ENCODE measurements around the gene MAP3K2.
"Not testable (repeated sequence)": the region's sequence is repeated elsewhere in the genome, so short reads cannot be mapped to it uniquely, and the experiment has no call there.

The MAP3K2 gene

GRCh38 chr2:127379712-127380355 lies 7.9 kb downstream of the MAP3K2 start:
- no peak for DNase-seq

- DNase-seq, result no peak
Observed at GRCh38 chr2:127378720-127379119, 9.1 kb downstream of the MAP3K2 start.

- no peak for DNase-seq
Observed at GRCh38 chr2:127377262-127377661, 10.5 kb downstream of the MAP3K2 start.

- DNase-seq, result no peak
Observed at GRCh38 chr2:127376257-127376656, 11.5 kb downstream of the MAP3K2 start.

- DNase-seq, result no peak
Observed at GRCh38 chr2:127373362-127374083, 14.3 kb downstream of the MAP3K2 start.

GRCh38 chr2:127371037-127371436 lies 16.7 kb downstream of the MAP3K2 start:
- no peak for DNase-seq

GRCh38 chr2:127370010-127370409 lies 17.8 kb downstream of the MAP3K2 start:
- DNase-seq, result no peak

GRCh38 chr2:127365211-127365643 lies 22.5 kb downstream of the MAP3K2 start:
- DNase-seq, result no peak

GRCh38 chr2:127362971-127363370 lies 24.8 kb downstream of the MAP3K2 start:
- DNase-seq, result no peak

- DNase-seq, result no peak
Observed at GRCh38 chr2:127361929-127362885, 25.6 kb downstream of the MAP3K2 start.

GRCh38 chr2:127360242-127360641 lies 27.5 kb downstream of the MAP3K2 start:
- no peak for DNase-seq

GRCh38 chr2:127359520-127359919 lies 28.3 kb downstream of the MAP3K2 start:
- DNase-seq, result no peak

- no peak for DNase-seq
Observed at GRCh38 chr2:127358971-127359370, 28.8 kb downstream of the MAP3K2 start.

GRCh38 chr2:127358044-127358443 lies 29.7 kb downstream of the MAP3K2 start:
- DNase-seq, result no peak

GRCh38 chr2:127357591-127357990 lies 30.2 kb downstream of the MAP3K2 start:
- DNase-seq, result no peak

GRCh38 chr2:127356531-127356930 lies 31.2 kb downstream of the MAP3K2 start:
- no peak for DNase-seq

- DNase-seq, result no peak
Observed at GRCh38 chr2:127355407-127356008, 32.3 kb downstream of the MAP3K2 start.

GRCh38 chr2:127353873-127354676 lies 33.7 kb downstream of the MAP3K2 start:
- not testable (repeated sequence) for DNase-seq

- not testable (repeated sequence) for DNase-seq
Observed at GRCh38 chr2:127353223-127353622, 34.6 kb downstream of the MAP3K2 start.

GRCh38 chr2:127351603-127352002 lies 36.2 kb downstream of the MAP3K2 start:
- DNase-seq, result no peak

- DNase-seq, result no peak
Observed at GRCh38 chr2:127348426-127349000, 39.3 kb downstream of the MAP3K2 start.

Data from activated CD4-positive, CD25-positive, alpha-beta regulatory T cell (primary cell).